GM12865 (cell line): Measurements from ENCODE around the gene TM4SF5.

ENCODE experiments used
- DNase-seq: peaks from one replicate; pipeline ENCODE4 v3.0.0; 2010; ENCODE audit warnings: low read depth
- H3K4me3 ChIP-seq: 2 replicates; pipeline ENCODE4 v1.5.1; 2011; ENCODE audit warnings: mild to moderate bottlenecking, low read depth, low read length, control low read depth
- CTCF ChIP-seq: IDR thresholded peaks from 2 replicates; pipeline ENCODE4 v1.5.1; 2011; ENCODE audit warnings: low read length, control low read depth, low read depth, inconsistent platforms; ENCODE audit not compliant: insufficient read depth; ENCODE audit errors: missing control alignments

TM4SF5 gene

GRCh38 chr17:4782652-4783051 lies 11.0 kb downstream of the TM4SF5 start:
- DNase-seq = no peak
- H3K4me3 ChIP-seq = no peak overlapping the region
- TF ChIP-seq CTCF = no peak

GRCh38 chr17:4785311-4786105 lies 13.8 kb downstream of the TM4SF5 start:
- no peak for TF ChIP-seq CTCF
- H3K4me3 ChIP-seq = no peak overlapping the region
- no peak for DNase-seq

GRCh38 chr17:4786106-4786511 lies 14.4 kb downstream of the TM4SF5 start, which contains the start of gene VMO1:
VMO1 (minus strand) TSS chr17:4786364; CDS start chr17:4786352, 12 bp downstream.
- no peak for TF ChIP-seq CTCF
- H3K4me3 ChIP-seq = no peak within 1 kb of the TSS
- DNase-seq = no peak

- no peak for TF ChIP-seq CTCF
- no peak overlapping the region for H3K4me3 ChIP-seq
- no peak for DNase-seq
Observed at GRCh38 chr17:4786516-4786915, 14.8 kb downstream of the TM4SF5 start.

GRCh38 chr17:4788159-4788806 lies 16.6 kb downstream of the TM4SF5 start:
- no peak for TF ChIP-seq CTCF
- DNase-seq = no peak
- H3K4me3 ChIP-seq = no peak overlapping the region

- DNase-seq = no peak
- H3K4me3 ChIP-seq = peak within 1 kb of the TSS; percentile 73
- no peak for TF ChIP-seq CTCF
Observed at GRCh38 chr17:4788807-4789700, 17.4 kb downstream of the TM4SF5 start, which contains the start of gene GLTPD2. GLTPD2 (plus strand) TSS chr17:4788964; CDS start chr17:4789012, 48 bp downstream.
